Measurements from ENCODE around the gene COPS7A. TPM values are rescaled to one million over a fixed set of nuclear protein-coding genes. Genes with fewer than 3 reads are reported as not detected.

Gene COPS7A
- total and polyA plus RNA-seq, 9 of the 15 experiments (the other 6 are each of a cell fraction or from before 2014, with no cell fraction given) = 12.7 to 36.0 (median 24.3) TPM

DNA sequence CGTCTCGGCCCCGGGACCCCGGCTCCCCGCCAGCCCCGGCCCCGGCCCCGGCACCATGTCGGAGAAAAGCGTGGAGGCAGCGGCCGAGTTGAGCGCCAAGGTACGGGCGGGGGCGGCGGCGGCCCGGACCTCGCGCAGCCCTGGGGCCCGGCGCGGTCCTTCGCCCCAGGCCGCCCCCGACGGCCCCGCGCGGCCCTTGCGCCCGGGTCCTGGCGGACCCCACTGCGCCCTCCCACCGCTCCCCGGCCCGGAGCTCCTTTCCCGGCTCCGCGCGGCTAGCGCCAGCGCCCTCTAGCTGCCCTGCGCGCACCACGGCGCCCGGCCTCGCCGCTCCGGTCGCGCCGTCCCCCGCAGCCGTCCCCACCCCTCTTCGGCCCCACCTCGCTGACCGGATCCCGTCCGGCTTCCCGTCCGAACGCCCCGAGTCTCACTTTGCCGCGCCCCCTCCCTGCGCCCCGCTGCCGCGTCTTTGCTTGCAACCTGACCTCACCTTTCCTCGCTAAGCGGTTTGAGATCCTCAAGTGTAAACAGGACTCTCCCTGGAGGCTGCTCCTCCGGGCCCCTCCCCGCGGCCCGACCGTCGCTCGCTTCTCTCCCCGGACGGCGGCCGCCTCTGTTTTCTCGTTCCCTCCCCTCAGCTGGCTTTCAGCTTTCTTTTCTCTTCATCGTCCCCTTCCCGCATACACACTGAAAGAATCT is 43.0 kb downstream of the COPS7A start (continued):
- TF ChIP-seq TEAD1 (CRISPR knock-in tag; IDR thresholded peaks at IDR 0.05) = no peak
- TF ChIP-seq HCFC1 (IDR thresholded peaks at IDR 0.05; ENCODE audit: low read depth, low read length) = peak; percentile 25; the same call in 1 of the 2 replicates
- TF ChIP-seq ZNF24 (IDR thresholded peaks at IDR 0.05) = no peak
- TF ChIP-seq ETV5 (CRISPR knock-in tag; IDR thresholded peaks at IDR 0.05; ENCODE audit: low read depth) = peak; percentile 32; the same call in 1 of the 2 replicates
- TF ChIP-seq L3MBTL2 (IDR thresholded peaks at IDR 0.05) = no peak
- TF ChIP-seq, protein P1, sequence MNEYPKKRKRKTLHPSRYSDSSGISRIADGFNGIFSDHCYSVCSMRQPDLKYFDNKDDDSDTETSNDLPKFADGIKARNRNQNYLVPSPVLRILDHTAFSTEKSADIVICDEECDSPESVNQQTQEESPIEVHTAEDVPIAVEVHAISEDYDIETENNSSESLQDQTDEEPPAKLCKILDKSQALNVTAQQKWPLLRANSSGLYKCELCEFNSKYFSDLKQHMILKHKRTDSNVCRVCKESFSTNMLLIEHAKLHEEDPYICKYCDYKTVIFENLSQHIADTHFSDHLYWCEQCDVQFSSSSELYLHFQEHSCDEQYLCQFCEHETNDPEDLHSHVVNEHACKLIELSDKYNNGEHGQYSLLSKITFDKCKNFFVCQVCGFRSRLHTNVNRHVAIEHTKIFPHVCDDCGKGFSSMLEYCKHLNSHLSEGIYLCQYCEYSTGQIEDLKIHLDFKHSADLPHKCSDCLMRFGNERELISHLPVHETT (CRISPR knock-in tag; conservative IDR thresholded peaks at IDR 0.05 in 1 of 2, IDR thresholded peaks at IDR 0.05 in 1 of 2) = peak in 1 of 2 experiments; percentile 86; a peak in 2 of 4 replicates
- TF ChIP-seq RBM22 (IDR thresholded peaks at IDR 0.05; ENCODE audit: low read depth, low read length, poor library complexity, severe bottlenecking) = no peak
- no peak for TF ChIP-seq ETV6 (IDR thresholded peaks at IDR 0.05; ENCODE audit: borderline replicate concordance in 1 of 2, low read depth in 2 of 2, low read length in 1 of 2)
- no peak for TF ChIP-seq ETV6 (CRISPR knock-in tag; IDR thresholded peaks at IDR 0.05; ENCODE audit: borderline replicate concordance)
- no peak for TF ChIP-seq DNMT1 (IDR thresholded peaks at IDR 0.05)
- TF ChIP-seq CAMTA2 (CRISPR knock-in tag; conservative IDR thresholded peaks at IDR 0.05) = no peak
- TF ChIP-seq ATF1 (CRISPR knock-in tag; IDR thresholded peaks at IDR 0.05) = no peak
- no peak for TF ChIP-seq ATF1 (tag; IDR thresholded peaks at IDR 0.05)
- no peak for TF ChIP-seq DIDO1 (tag; IDR thresholded peaks at IDR 0.05; ENCODE audit: low read depth)
- TF ChIP-seq, protein P2, sequence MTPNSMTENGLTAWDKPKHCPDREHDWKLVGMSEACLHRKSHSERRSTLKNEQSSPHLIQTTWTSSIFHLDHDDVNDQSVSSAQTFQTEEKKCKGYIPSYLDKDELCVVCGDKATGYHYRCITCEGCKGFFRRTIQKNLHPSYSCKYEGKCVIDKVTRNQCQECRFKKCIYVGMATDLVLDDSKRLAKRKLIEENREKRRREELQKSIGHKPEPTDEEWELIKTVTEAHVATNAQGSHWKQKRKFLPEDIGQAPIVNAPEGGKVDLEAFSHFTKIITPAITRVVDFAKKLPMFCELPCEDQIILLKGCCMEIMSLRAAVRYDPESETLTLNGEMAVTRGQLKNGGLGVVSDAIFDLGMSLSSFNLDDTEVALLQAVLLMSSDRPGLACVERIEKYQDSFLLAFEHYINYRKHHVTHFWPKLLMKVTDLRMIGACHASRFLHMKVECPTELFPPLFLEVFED (CRISPR knock-in tag; conservative IDR thresholded peaks at IDR 0.05) = no peak
- TF ChIP-seq, protein P3, sequence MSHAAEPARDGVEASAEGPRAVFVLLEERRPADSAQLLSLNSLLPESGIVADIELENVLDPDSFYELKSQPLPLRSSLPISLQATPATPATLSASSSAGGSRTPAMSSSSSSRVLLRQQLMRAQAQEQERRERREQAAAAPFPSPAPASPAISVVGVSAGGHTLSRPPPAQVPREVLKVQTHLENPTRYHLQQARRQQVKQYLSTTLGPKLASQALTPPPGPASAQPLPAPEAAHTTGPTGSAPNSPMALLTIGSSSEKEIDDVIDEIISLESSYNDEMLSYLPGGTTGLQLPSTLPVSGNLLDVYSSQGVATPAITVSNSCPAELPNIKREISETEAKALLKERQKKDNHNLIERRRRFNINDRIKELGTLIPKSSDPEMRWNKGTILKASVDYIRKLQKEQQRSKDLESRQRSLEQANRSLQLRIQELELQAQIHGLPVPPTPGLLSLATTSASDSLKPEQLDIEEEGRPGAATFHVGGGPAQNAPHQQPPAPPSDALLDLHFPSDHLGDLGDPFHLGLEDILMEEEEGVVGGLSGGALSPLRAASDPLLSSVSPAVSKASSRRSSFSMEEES (CRISPR knock-in tag; IDR thresholded peaks at IDR 0.05) = no peak
- TF ChIP-seq ZNF263 (CRISPR knock-in tag; IDR thresholded peaks at IDR 0.05; ENCODE audit: borderline replicate concordance) = no peak
- no peak for TF ChIP-seq THRAP3 (IDR thresholded peaks at IDR 0.05; ENCODE audit: borderline replicate concordance)
- TF ChIP-seq, protein P4, sequence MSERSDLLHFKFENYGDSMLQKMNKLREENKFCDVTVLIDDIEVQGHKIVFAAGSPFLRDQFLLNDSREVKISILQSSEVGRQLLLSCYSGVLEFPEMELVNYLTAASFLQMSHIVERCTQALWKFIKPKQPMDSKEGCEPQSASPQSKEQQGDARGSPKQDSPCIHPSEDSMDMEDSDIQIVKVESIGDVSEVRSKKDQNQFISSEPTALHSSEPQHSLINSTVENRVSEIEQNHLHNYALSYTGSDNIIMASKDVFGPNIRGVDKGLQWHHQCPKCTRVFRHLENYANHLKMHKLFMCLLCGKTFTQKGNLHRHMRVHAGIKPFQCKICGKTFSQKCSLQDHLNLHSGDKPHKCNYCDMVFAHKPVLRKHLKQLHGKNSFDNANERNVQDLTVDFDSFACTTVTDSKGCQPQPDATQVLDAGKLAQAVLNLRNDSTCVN (CRISPR knock-in tag; IDR thresholded peaks at IDR 0.05) = no peak
- no peak for TF ChIP-seq GTF2B (IDR thresholded peaks at IDR 0.05; ENCODE audit: extremely low read depth, insufficient read length)
- no peak for TF ChIP-seq KLF10 (CRISPR knock-in tag; IDR thresholded peaks at IDR 0.05)
- TF ChIP-seq RBBP5 (IDR thresholded peaks at IDR 0.05; ENCODE audit: borderline replicate concordance, insufficient read depth, low read length, poor library complexity, severe bottlenecking) = peak; percentile 37
- no peak for TF ChIP-seq ZNF133 (CRISPR knock-in tag; IDR thresholded peaks at IDR 0.05)

All from K562 (cell line).